Measurements from ENCODE around the gene RPS6KB2. TPM values are rescaled to one million over a fixed set of nuclear protein-coding genes. Genes with fewer than 3 reads are reported as not detected.

Gene RPS6KB2
- total and polyA plus RNA-seq, 2 experiments from 2014 or later = 29.5 to 41.3 TPM

- no peak overlapping the region for H2AFZ ChIP-seq
- H3K4me2 ChIP-seq = no peak overlapping the region; the same call in 1 of the 2 replicates
These were observed 8.8 kb upstream of the RPS6KB2 start for GRCh38 chr11:67419325-67420049.

More at GRCh38 chr11:67419325-67420049, 8.8 kb upstream of the RPS6KB2 start:
- H3F3A ChIP-seq (replicated peaks; ENCODE audit: low read depth) = no peaks in the 10 kb centered on the region
- H3K27ac ChIP-seq (ENCODE audit: low read depth) = no peak overlapping the region
- Mint-ChIP-seq H3K9me3 (no peaks in the 10 kb centered on the region), H3K36me3 (ENCODE audit: low read depth) (no peaks in the 10 kb centered on the region), H3K27me3 (ENCODE audit: insufficient read depth, low read depth, poor library complexity) (peaks cover 22% of the 10 kb centered on the region), H3K27ac (no peak overlapping the region), H3K4me1 (peaks cover 19% of the 10 kb centered on the region), H3K4me3 (peak overlapping the region; percentile 69; the same call in 1 of the 3 replicates)
- ATAC-seq (no peak), DNase-seq (ENCODE audit: low spot score) (no peak)
- TF ChIP-seq ZNF114 (CRISPR knock-in tag; IDR thresholded peaks at IDR 0.05) (no peak), NANOG (IDR thresholded peaks at IDR 0.05; ENCODE audit: borderline replicate concordance) (no peak), ETS1 (IDR thresholded peaks at IDR 0.05) (no peak), STAT1 (IDR thresholded peaks at IDR 0.05; ENCODE audit: unreplicated experiment) (no peak), CREB1 (CRISPR knock-in tag; IDR thresholded peaks at IDR 0.05; ENCODE audit: low read depth) (no peak), JUNB (IDR thresholded peaks at IDR 0.05; ENCODE audit: unreplicated experiment) (no peak), EZH2phosphoT487 (IDR thresholded peaks at IDR 0.05; ENCODE audit: unreplicated experiment) (no peak), ZNF331 (CRISPR knock-in tag; IDR thresholded peaks at IDR 0.05; ENCODE audit: low read depth) (no peak), ZNF462 (CRISPR knock-in tag; IDR thresholded peaks at IDR 0.05) (no peak), POLR2AphosphoS5 (IDR thresholded peaks at IDR 0.05; ENCODE audit: low read depth) (no peak)
- TF ChIP-seq, protein P1, sequence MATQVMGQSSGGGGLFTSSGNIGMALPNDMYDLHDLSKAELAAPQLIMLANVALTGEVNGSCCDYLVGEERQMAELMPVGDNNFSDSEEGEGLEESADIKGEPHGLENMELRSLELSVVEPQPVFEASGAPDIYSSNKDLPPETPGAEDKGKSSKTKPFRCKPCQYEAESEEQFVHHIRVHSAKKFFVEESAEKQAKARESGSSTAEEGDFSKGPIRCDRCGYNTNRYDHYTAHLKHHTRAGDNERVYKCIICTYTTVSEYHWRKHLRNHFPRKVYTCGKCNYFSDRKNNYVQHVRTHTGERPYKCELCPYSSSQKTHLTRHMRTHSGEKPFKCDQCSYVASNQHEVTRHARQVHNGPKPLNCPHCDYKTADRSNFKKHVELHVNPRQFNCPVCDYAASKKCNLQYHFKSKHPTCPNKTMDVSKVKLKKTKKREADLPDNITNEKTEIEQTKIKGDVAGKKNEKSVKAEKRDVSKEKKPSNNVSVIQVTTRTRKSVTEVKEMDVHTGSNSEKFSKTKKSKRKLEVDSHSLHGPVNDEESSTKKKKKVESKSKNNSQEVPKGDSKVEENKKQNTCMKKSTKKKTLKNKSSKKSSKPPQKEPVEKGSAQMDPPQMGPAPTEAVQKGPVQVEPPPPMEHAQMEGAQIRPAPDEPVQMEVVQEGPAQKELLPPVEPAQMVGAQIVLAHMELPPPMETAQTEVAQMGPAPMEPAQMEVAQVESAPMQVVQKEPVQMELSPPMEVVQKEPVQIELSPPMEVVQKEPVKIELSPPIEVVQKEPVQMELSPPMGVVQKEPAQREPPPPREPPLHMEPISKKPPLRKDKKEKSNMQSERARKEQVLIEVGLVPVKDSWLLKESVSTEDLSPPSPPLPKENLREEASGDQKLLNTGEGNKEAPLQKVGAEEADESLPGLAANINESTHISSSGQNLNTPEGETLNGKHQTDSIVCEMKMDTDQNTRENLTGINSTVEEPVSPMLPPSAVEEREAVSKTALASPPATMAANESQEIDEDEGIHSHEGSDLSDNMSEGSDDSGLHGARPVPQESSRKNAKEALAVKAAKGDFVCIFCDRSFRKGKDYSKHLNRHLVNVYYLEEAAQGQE (IDR thresholded peaks at IDR 0.05; ENCODE audit: unreplicated experiment) = no peak
- TF ChIP-seq, protein P2, sequence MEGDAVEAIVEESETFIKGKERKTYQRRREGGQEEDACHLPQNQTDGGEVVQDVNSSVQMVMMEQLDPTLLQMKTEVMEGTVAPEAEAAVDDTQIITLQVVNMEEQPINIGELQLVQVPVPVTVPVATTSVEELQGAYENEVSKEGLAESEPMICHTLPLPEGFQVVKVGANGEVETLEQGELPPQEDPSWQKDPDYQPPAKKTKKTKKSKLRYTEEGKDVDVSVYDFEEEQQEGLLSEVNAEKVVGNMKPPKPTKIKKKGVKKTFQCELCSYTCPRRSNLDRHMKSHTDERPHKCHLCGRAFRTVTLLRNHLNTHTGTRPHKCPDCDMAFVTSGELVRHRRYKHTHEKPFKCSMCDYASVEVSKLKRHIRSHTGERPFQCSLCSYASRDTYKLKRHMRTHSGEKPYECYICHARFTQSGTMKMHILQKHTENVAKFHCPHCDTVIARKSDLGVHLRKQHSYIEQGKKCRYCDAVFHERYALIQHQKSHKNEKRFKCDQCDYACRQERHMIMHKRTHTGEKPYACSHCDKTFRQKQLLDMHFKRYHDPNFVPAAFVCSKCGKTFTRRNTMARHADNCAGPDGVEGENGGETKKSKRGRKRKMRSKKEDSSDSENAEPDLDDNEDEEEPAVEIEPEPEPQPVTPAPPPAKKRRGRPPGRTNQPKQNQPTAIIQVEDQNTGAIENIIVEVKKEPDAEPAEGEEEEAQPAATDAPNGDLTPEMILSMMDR (conservative IDR thresholded peaks at IDR 0.05; ENCODE audit: low read depth in 2 of 2) = no peak
- H3K27me3 ChIP-seq (ENCODE audit: insufficient read depth) = 0 out of 2 replicates have a peak, but pooled peaks cover 5% of the 10 kb centered on the region
- no peaks in the 10 kb centered on the region for H4K20me1 ChIP-seq (replicated peaks; ENCODE audit: insufficient read depth)
- no peaks in the 10 kb centered on the region for H3K9me2 ChIP-seq (ENCODE audit: insufficient read depth)
- H3K79me2 ChIP-seq (replicated peaks; ENCODE audit: insufficient read depth) = no peaks in the 10 kb centered on the region
- H3K4me3 ChIP-seq = peak overlapping the region; percentile 67; the same call in 1 of the 2 replicates
- H3K4me1 ChIP-seq (ENCODE audit: insufficient read depth) = peaks cover 15% of the 10 kb centered on the region; the same call in 1 of the 2 replicates
- H3K36me3 ChIP-seq (ENCODE audit: insufficient read depth) = no peaks in the 10 kb centered on the region
